Hepatocyte (in vitro differentiated cells): Measurements from ENCODE around the gene DHRS7C. TPM values are rescaled to one million over a fixed set of nuclear protein-coding genes. Genes with fewer than 3 reads are reported as not detected.

Source experiments
- DNase-seq: peaks from one replicate; pipeline ENCODE4 v3.0.0-alpha.2; 2016; ENCODE audit warnings: low spot score
- H2AFZ ChIP-seq: fragments of 200-600 bp; sonication (generic); 2 replicates; pipeline ENCODE4 v1.6.0; 2016; ENCODE audit warnings: antibody characterized with exemption, mild to moderate bottlenecking
- H3K27ac ChIP-seq: fragments of 200-600 bp; sonication (generic); 2 replicates; pipeline ENCODE4 v1.5.1; 2016; ENCODE audit warnings: mild to moderate bottlenecking
- H3K27me3 ChIP-seq: fragments of 200-600 bp; sonication (generic); 2 replicates; pipeline ENCODE4 v1.6.1; 2016
- H3K36me3 ChIP-seq: fragments of 200-600 bp; sonication (generic); replicated peaks from 2 replicates; pipeline ENCODE4 v1.5.1; 2016; ENCODE audit warnings: low read depth; ENCODE audit not compliant: insufficient read depth
- H3K4me1 ChIP-seq: fragments of 200-600 bp; sonication (generic); 2 replicates; pipeline ENCODE4 v1.5.1; 2016; ENCODE audit warnings: mild to moderate bottlenecking, moderate library complexity; ENCODE audit not compliant: insufficient read depth
- H3K4me2 ChIP-seq: fragments of 200-600 bp; sonication (generic); 2 replicates; pipeline ENCODE4 v1.6.0; 2016
- H3K4me3 ChIP-seq: fragments of 200-600 bp; sonication (generic); 2 replicates; pipeline ENCODE4 v1.5.1; 2016; ENCODE audit warnings: mild to moderate bottlenecking
- H3K79me2 ChIP-seq: fragments of 200-600 bp; sonication (generic); 2 replicates; pipeline ENCODE4 v1.6.0; 2017; ENCODE audit warnings: mild to moderate bottlenecking
- H3K9me2 ChIP-seq: fragments of 200-600 bp; sonication (generic); replicated peaks from 2 replicates; pipeline ENCODE4 v1.6.0; 2017; ENCODE audit warnings: mild to moderate bottlenecking; ENCODE audit not compliant: insufficient read depth
- H3K9me3 ChIP-seq: fragments of 200-600 bp; sonication (generic); 2 replicates; pipeline ENCODE4 v1.5.1; 2016; ENCODE audit warnings: low read depth, mild to moderate bottlenecking
- H4K20me1 ChIP-seq: fragments of 200-600 bp; sonication (generic); 2 replicates; pipeline ENCODE4 v1.6.0; 2016; ENCODE audit warnings: mild to moderate bottlenecking; ENCODE audit not compliant: insufficient read depth, poor library complexity, severe bottlenecking
- EZH2 ChIP-seq: fragments of 200-600 bp; sonication (generic); IDR thresholded peaks from 2 replicates; pipeline ENCODE4 v1.6.1; 2016; ENCODE audit warnings: antibody characterized with exemption, mild to moderate bottlenecking, borderline replicate concordance
- EZH2phosphoT487 ChIP-seq: fragments of 200-600 bp; sonication (generic); IDR thresholded peaks from one replicate; pipeline ENCODE4 v1.6.1; 2018; ENCODE audit warnings: antibody characterized with exemption, mild to moderate bottlenecking, low read depth, moderate library complexity; ENCODE audit not compliant: unreplicated experiment, severe bottlenecking
- WGBS: methylation state at CpG from one replicate; pipeline ENCODE4 v1.1.6; 2016; ENCODE audit warnings: low lambda C conversion rate; ENCODE audit errors: missing lambda C conversion rate; 5-methylcytosine and 5-hydroxymethylcytosine counted together
- polyA plus RNA-seq: library from polyadenylated mRNA; unstranded; fragments of >200 nt; fragmentation: Nextera tagmentation; extraction: Ambion mirVana; gene quantifications from 2 replicates; pipeline ENCODE4 v1.2.1, GENCODE V29; 2016
- total RNA-seq: library from RNA; depleted of rRNA; stranded (reverse); fragments of >200 nt; gene quantifications from 2 replicates; pipeline ENCODE4 v1.2.3, GENCODE V29; 2014
- TF ChIP-seq, protein P1 (sequence below): fragments of 200-600 bp; sonication (generic); IDR thresholded peaks from 2 replicates; pipeline ENCODE4 v1.5.1; 2016; ENCODE audit warnings: antibody characterized with exemption, mild to moderate bottlenecking; ENCODE audit not compliant: poor library complexity

DHRS7C gene
- total and polyA plus RNA-seq, 2 experiments from 2014 or later: 0.19 TPM; not detected in 1

DNA sequence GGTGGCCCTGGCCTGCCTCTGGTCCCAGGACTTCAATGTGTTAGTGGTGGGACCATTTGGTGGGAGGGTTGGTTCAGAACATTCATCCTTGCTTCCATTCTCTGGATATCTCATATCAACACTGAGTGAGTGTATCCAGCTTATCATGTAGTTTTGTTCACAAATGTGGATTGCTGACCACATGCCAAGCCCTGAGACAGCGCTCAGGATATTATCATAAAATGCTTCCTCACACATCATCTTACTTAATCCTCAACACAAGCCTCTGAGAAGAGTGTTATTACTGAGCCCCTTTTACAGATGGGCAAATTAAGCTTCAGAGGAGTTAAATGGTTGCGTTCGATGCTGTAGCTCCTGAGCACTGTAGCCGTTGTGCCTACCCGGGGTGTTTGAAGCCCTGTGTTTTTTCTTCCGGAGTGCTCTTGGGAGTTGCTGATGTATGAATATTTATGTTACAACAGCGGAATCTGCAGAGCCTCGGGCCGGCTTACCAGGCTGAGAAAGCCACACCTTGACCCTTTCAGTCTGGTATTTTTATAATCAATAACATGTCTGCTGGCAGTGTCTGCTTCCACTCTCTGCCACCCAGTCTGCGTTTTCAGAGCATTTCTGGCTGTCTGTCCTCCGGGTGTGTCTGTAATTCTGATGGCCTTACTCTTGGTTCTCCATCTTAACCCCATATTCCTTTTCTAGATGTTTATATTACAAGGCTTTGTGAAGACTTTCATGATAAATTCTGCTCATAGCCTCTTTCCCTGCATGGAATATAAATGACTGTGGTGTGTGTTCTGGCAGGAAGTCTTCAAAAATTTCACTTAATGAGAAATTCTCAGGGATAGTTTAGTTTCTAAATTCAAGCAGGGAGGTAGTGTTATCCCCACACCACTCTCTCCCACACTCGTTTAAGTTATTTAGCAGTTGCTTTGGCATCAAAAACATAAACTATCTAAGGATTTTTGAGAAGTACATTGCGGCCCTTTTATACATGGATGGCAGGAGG, 37.2 kb upstream of the DHRS7C start:
- 37% methylated on average over 13 of the region's 13 CpGs for WGBS
- Histone ChIP-seq H3K4me3 (no peak overlapping the region), H3K79me2 (no peaks in the 10 kb centered on the region), H3K27me3 (no peaks in the 10 kb centered on the region), H3K27ac (peak overlapping the region; percentile 47), H3K4me2 (peak overlapping the region; percentile 33), H3K9me2 (no peaks in the 10 kb centered on the region), H3K4me1 (peaks cover 19% of the 10 kb centered on the region), H3K9me3 (no peaks in the 10 kb centered on the region), H2AFZ (no peak overlapping the region), H4K20me1 (no peaks in the 10 kb centered on the region), H3K36me3 (no peaks in the 10 kb centered on the region)
- TF ChIP-seq EZH2phosphoT487: no peak
- no peak for TF ChIP-seq EZH2
- TF ChIP-seq, protein P1, sequence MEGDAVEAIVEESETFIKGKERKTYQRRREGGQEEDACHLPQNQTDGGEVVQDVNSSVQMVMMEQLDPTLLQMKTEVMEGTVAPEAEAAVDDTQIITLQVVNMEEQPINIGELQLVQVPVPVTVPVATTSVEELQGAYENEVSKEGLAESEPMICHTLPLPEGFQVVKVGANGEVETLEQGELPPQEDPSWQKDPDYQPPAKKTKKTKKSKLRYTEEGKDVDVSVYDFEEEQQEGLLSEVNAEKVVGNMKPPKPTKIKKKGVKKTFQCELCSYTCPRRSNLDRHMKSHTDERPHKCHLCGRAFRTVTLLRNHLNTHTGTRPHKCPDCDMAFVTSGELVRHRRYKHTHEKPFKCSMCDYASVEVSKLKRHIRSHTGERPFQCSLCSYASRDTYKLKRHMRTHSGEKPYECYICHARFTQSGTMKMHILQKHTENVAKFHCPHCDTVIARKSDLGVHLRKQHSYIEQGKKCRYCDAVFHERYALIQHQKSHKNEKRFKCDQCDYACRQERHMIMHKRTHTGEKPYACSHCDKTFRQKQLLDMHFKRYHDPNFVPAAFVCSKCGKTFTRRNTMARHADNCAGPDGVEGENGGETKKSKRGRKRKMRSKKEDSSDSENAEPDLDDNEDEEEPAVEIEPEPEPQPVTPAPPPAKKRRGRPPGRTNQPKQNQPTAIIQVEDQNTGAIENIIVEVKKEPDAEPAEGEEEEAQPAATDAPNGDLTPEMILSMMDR: no peak
- no peak for DNase-seq

DNA sequence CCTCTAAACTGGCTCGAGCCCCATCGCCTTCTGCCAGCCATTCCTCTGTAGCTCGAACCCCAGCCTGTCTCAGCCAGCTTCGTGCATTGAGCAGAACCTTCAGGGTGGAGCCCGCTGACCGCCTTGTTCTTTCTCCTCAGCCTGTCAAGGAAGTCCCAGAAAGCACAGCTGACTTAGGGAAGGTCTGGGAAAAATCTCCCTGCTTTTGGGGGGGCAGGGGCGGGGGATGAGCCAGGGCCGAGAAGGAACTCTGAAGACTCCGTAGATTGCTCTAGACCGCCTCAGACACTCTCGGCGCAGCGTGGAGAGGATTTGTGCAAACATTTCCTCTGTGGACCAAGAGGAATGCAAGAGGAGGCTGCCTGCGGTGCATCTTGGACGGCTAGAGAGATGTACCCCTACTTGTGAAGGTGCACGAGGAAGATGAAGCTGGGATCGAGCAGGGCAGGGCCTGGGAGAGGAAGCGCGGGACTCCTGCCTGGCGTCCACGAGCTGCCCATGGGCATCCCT, 34.3 kb upstream of the DHRS7C start, which contains the start of gene GLP2R:
GLP2R (plus strand) TSS at position 284 of the 510 bp plus-strand sequence; CDS start at position 424, 140 bp downstream.
- WGBS: 75% methylated on average over 21 of the region's 21 CpGs
- TF ChIP-seq EZH2: no peak
- no peak for TF ChIP-seq EZH2phosphoT487
- TF ChIP-seq, protein P1: no peak
- no peak within 1 kb of the TSS for H2AFZ ChIP-seq
- no peaks in the 10 kb centered on the region for H4K20me1 ChIP-seq
- no peaks in the 10 kb centered on the region for H3K79me2 ChIP-seq
- H3K27ac ChIP-seq: no peak within 1 kb of the TSS
- H3K27me3 ChIP-seq: no peaks in the 10 kb centered on the region
- H3K4me2 ChIP-seq: no peak within 1 kb of the TSS
- H3K4me3 ChIP-seq: no peak within 1 kb of the TSS
- no peaks in the 10 kb centered on the region for H3K9me2 ChIP-seq
- H3K9me3 ChIP-seq: no peaks in the 10 kb centered on the region
- no peaks in the 10 kb centered on the region for H3K36me3 ChIP-seq
- no peak for DNase-seq
- peaks cover 19% of the 10 kb centered on the region for H3K4me1 ChIP-seq

DNA sequence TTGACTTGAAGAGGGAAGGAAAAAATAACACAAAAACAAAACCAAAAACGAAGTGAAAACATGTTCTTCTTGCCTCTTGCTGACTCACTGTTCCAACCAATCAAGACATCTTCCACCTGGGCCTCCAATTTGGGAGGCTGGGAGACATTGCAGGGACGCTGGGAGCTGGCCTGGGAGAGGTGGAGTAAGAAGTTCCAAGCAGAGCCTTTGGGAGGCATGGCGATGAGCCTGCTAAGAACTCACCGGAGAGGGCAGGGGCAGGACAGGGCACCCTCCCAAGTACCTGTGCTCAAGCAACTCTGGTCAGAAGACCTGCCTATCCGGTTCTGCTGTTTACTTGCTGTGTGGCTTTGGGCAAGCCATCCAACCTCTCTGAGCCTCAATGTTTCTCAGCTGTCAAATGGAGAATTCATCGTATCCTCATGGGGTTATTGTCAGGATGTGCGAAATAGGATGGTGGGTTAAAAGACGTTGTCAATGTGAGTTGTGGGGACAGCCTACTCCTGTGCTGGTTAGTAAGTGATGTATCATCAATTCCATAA, 33.5 kb upstream of the DHRS7C start:
- TF ChIP-seq, protein P1: no peak
- no peak for TF ChIP-seq EZH2
- TF ChIP-seq EZH2phosphoT487: no peak
- Histone ChIP-seq H3K27me3 (no peaks in the 10 kb centered on the region), H3K9me3 (no peaks in the 10 kb centered on the region), H3K27ac (no peak overlapping the region), H3K36me3 (no peaks in the 10 kb centered on the region), H3K9me2 (no peaks in the 10 kb centered on the region), H3K79me2 (no peaks in the 10 kb centered on the region), H3K4me2 (no peak overlapping the region), H3K4me3 (no peak overlapping the region), H3K4me1 (peaks cover 19% of the 10 kb centered on the region), H4K20me1 (no peaks in the 10 kb centered on the region), H2AFZ (no peak overlapping the region)
- no peak for DNase-seq
- WGBS: 89% methylated on average over 8 of the region's 8 CpGs
